ENCODE measurements around the gene TKT.

TKT gene

DNA sequence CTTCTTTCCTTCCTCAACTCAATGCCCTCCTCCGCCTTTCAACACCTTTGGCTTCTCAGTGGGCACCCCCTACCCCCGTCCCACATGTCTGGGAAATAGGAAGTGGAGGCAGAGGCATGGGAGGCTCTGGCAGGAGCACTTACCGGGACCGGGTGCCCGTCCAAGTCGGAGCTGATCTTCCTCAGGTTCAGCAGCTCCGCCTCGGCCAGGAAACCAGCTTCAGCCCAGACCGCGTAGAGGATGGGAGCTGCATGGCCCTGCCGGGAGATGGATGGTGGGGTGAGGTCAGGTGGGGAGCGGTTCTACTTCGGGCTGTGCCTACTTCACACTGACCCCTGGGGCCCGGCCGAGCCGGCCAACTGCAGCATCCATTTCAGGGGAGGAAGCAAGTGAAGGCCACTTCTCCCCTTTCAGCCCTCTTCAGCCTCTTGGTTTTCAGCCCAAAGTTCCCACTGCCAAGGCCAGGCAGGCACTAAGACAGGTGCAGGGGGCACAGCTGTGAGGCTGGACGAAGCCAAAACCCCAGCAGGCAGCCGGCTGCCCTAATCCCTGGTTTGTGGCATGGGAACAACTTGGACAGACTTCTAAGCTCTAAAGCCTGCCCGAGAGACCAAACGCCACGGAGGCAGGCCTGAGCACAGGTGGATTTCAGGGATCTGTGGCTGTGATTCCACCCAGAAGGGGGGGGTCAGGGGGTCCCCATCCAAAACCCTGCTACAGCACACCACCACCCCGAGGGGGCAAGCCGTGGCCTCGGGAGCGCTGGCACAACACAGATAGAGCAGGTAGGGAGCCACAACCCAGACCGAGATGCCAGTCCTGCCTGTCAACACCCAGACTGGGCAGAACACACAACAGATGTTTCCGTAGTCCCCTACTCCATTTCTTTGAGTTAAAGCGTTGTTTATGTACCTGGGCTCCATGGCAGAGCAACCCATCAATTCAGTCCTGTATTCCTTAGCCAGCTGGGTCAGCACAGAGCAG is 14.5 kb downstream of the TKT start:
- in situ Hi-C loops (cut with MboI; ENCODE audit: low sequenced_read_pairs) = no loop called here

DNA sequence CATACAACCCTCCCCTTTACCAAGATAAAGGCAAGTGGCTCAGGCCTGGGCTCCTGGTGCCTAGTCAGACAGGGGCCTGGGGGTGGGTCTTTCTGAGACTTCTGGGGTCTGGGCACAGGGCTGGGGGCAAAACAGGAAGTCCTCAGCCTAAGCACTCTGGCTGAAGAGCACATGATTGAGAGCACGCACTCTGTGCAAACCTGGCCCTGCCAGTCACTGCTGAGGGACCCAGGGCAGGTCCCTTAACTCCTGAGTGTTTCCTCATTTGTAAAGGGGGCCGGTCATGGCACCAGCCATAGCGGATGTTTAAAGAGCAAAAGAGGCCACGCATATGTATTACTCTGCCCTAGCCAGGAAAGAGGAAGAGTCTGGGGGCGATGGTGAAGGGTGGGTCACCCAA is 16.0 kb downstream of the TKT start:
- in situ Hi-C loops (cut with MboI; ENCODE audit: low sequenced_read_pairs) = no loop called here

DNA sequence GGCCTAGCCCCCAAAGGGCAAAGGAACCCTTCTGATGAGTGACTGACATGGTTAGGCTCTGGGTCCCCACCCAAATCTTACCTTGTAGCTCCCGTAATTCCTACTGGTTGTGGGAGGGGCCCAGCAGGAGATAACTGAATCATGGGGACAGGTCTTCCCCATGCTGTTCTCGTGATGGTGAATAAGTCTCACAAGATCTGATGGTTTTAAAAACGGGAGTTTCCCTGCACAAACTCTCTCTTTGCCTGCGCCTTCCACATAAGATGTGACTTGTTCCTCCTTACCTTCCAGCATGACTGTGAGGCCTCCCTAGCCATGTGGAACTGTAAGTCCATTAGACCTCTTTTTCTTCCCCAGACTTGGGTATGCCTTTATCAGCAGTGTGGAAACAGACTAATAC is 16.9 kb downstream of the TKT start:
- in situ Hi-C loops (cut with MboI; ENCODE audit: low sequenced_read_pairs) = no loop called here

DNA sequence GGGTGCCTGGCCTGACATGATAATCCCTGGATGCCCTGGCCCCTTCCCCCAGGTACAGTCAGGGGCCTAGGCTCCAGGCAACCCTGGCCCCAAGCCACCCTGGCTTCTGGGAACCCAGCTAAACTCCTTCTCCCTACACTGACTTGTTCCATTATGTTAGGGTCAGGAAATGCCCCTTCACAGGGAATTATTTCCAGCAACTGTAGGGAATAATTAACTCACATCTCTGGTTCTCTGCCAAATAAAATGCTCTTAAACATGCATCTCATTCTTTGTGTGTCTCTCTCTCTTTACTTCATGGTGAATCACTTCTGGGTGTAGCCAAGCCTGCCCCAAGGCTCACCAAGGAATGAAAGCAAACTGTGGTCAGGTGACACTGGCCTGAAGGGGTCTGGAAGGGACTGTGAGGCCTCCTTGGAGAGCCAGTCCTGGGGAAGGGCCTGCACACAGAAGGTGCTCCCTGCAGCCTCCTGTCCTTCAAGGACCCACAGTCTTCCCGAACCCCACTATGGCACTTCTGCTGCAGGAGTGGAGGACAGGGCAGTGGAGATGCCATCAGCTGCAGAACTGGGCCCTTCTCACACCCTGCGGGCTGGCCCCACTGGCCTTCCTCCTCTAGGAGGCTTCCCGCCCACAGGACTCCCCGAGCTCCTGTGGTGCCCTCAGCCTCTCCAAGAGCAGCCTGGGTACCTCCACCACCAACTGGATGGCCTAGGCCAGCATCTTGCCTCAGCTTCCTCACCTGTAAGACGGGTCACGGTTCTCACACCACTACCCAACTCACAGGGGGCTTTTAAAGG is 17.6 kb downstream of the TKT start:
- in situ Hi-C loops (cut with MboI; ENCODE audit: low sequenced_read_pairs) = no loop called here

DNA sequence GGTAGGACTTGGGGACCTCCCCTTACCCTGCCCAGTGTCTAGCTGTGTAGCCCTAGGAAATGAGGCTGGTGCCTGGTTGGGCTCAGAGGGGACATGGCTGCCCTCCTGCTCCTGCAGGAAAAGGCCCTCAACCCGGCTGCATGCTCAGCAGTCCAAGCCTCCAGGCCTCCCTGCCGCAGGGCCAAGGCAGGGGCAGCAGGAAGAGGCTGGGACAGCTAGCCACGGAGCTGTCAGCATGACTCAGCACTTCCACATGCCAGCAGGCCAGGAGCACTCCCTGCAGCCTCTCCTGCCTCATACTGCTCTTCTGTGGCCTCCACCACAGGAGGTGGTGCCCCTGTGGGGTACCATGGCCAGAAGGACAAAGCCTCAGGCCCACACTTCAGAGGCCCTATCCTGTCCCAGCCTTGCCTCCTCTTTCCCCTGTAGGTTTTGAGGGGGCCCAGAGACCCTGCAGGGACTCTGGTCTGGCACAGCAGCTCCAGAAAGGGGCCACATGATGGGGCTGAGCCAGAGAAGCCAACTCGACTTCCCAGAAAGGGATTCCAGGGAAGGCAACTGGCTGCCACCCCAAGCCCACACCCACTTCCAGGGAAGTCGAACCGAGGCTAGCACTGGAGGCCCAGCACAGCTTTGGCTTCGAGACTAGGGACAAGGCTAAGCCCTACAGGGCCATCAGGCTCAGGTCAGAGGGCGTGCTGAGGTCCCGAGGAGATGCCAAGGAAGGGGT is 19.5 kb downstream of the TKT start:
- in situ Hi-C loops (cut with MboI; ENCODE audit: low sequenced_read_pairs) = no loop called here

DNA sequence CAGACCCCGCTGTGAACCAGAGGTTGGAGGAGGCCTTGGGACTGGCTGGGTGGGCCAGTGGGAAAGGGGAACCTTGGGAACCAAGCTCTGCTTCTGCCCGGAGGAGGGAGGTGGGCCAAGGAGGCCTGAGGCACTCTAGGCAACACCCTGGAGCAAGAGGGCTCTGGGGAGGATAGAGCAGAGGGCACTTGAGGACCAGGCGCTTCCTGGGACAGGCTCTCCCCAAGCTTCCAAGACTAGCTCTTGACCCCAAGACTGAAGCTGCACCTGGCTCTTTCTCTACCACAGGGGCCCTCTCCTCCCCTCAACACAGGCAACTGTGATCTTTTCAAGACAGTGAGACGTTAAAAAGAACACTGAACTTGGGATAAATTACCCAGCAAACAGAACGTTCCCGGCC is 20.3 kb downstream of the TKT start:
- in situ Hi-C loops (cut with MboI; ENCODE audit: low sequenced_read_pairs) = no loop called here

DNA sequence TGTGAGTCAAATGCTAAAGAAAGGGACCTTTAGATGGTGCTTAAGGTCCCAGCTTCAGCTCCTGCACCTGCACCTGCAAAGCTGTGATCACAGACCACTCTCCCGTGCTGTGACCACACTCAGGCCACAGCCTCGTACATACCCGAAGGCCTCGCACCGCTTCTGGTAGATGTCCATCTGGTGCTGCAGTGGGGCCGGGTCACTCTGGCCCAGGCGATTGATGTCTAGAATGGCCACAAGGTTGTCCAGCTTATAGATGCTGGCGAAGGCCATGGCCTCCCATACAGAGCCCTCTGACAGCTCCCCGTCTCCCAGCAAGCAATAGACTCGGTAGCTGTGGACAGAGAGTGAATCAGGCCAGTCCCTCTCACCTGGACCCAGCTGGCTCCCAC is 21.0 kb downstream of the TKT start:
- in situ Hi-C loops (cut with MboI; ENCODE audit: low sequenced_read_pairs) = no loop called here

DNA sequence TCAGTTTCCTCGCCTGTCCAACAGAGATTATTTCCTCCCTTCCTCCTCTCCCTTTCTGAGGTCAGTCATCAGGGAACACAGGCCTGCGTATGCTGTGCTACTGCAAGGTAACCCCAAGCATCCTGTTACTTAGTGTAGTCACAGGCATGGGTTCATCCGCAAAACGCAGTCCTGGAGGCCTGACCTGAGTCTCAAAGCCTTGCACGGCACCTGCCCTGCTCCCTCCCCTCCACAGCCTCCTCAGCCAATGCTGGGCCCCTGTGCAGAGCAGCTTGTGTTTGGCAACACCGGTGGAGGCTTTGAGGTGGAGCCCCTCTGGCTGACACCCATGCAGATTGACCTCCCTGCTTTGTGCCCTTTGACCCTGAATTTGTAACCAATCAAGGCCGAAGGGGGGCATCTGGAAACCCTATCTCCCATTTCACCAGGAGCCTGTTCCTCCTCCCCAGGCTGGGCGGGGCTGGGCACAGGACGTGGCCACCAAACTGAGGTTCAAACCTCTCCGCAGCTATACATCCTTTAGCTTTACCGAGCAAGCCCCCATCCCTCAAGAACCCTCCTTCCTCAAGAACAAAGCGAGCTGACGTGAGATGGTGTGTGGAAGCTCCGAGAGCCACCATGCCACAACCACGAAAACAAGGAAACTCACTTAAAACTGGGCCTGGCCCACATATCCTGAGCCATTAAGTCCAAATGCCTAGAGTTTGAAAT is 21.5 kb downstream of the TKT start:
- in situ Hi-C loops (cut with MboI; ENCODE audit: low sequenced_read_pairs) = no loop called here

DNA sequence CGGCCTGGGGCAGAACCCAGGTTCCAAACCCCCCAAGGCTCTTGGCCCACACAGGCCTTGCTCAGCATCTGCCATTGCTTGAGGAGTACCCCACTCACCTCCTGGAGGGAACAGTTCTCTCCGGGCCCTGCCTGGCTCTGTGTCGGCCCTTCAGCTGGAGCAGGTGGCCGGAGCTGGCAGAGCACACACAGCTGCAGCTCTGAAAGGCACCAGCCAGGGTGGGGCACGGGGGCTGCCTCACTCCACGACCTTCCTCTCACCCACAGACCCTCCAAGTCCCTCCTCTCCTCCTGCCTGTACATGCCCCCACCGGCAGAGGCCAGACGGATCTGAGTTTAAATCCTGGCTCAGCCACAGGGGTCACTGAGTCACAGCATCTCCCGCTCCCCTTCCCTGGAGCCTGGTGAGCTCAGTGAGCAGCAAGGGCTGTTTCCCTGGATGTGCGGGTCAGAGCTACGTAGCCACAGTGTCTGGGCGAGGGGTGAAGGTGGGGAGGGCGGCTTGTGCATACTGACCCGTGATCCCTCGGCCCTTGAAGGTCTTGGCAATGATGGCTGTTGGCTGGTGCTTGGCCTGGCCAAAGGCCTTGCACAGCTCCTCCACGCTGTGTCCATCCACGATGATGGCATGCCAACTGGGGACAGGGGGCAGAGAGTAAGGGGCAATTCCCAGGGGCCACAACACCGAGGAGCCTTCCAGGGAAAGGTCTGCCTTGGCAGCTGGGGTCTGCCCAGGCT is 23.0 kb downstream of the TKT start:
- in situ Hi-C loops (cut with MboI; ENCODE audit: low sequenced_read_pairs) = no loop called here

DNA sequence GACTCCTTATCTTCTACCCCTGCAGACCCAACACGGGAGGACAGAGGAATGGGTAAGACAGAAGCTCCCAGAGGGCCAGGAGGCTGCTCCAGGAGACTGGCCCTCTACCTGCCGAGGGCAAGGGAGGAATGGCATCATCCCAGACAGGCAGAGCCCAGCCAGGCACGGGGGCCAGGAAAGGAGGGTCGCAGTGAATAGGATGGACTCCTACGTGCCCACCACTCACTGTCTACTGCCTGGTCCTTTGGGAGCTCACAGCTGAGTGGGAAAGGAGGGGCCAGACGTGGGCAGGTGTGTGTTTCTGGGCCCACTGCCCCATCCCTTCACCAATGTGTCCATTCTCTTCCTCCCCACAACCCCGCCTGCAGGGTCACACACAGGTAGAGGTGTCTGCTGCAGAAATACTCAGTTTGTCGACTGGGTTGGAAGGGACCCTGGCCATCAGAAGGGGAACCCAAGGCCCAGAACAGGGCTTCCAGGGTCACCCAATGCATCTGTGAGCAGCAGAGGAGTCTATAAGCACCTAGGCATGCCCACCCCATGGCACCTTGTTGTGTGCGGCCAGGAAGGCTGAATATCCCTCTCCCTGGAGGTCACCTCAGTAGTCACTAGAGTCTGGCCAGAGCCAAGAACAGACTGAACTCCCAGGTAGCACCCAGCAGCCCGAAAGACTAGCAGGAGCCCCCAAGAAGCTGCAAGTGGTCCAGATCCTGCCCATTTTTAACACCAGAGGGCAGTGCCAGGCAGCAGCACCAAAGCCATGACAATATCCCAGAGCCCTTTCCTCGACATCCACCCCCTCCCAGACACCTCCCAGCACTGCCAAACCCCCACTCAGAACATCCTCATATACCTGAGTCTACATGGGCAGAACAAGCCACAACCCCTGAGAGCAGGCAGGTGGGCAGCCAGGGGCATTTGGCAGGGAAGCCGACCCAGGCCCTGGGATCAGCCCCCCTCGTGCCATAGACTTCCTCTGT is 24.0 kb downstream of the TKT start:
- in situ Hi-C loops (cut with MboI; ENCODE audit: low sequenced_read_pairs) = no loop called here

DNA sequence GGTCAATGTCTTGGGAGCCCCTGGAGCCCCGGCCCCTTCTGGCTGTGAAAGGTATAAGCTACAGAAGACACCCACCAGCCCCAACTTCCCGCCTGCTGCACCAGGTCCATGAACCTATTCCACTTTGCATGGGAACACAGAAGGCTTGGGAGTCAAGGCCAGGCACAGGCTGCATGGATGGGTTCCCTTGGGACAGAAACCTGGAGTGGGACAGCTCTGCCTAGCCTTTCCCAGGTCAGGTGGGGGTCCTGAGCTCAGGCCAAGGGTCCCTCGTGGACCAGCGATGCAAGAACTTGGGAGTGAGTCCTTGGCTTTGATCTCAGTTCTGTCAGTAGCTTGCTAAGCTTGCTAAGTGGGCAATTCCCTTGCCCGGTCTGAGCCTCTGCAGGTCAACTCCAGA is 25.0 kb downstream of the TKT start:
- in situ Hi-C loops (cut with MboI; ENCODE audit: low sequenced_read_pairs) = no loop called here

DNA sequence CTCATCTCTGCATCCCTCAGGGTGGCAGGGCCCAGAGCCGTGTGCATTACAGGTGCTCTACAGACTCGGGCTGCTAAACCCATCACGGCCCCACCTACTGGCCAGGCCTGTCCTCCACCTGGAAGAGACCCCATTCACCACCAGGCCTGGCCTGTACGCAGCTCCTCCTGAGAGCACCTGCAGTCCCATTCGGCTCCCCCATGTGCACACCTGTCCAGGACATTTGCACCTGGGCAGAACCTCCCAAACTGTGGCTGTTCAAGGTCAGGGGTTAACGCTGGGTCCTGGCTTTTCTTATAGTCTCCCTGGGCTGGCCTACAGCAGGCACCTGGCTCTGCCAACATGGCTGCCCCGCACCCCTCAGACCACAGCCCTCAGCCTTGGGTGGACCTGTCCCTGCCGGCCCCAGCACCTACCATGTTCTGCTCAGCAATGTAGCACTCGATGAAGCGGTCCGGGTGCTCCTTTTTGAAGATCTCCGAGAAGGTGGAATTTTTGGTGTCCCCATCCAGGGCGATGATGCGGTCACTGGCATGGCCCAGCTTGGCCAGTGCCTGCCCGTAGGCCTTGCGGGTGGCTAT is 25.7 kb downstream of the TKT start:
- in situ Hi-C loops (cut with MboI; ENCODE audit: low sequenced_read_pairs) = no loop called here

DNA sequence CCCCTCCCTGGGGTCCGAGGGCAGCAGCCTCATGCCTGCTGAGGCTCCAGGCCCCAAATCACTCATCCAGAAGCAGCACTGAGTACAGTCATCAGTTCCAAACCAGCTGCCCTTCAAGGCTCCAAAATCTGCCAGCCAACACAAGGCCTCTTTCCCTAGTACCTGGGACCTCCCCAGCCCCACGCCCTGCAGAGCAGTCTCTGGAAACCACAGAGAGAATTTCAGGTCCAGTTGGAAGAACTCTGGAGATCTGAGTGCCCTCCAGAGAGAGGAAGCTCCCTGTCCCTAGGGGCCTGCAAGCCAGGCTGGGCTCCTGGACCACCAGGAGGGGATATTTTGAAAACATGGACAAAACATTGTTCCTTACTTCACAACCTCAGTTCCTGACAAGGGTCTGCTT is 26.2 kb downstream of the TKT start:
- in situ Hi-C loops (cut with MboI; ENCODE audit: low sequenced_read_pairs) = no loop called here

DNA sequence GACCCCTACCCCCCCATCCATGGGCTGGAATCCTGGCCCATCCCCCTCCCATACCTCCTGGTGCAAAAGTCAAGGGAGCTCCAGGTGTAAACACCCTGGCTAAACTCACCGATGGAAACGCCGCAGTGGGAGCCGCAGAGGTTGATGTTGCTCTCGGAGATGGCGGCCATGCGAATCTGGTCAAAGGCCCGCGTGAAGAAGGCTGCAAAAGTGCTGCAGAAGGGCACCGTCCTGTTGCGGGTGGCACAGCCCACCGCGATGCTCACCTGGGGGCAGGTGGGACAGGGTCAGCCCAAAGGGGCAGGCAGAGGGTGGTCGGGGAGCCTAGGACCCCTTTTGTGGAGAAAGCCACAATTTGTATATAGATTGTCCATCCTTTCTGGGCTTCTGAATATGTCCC is 26.7 kb downstream of the TKT start:
- in situ Hi-C loops (cut with MboI; ENCODE audit: low sequenced_read_pairs) = no loop called here

DNA sequence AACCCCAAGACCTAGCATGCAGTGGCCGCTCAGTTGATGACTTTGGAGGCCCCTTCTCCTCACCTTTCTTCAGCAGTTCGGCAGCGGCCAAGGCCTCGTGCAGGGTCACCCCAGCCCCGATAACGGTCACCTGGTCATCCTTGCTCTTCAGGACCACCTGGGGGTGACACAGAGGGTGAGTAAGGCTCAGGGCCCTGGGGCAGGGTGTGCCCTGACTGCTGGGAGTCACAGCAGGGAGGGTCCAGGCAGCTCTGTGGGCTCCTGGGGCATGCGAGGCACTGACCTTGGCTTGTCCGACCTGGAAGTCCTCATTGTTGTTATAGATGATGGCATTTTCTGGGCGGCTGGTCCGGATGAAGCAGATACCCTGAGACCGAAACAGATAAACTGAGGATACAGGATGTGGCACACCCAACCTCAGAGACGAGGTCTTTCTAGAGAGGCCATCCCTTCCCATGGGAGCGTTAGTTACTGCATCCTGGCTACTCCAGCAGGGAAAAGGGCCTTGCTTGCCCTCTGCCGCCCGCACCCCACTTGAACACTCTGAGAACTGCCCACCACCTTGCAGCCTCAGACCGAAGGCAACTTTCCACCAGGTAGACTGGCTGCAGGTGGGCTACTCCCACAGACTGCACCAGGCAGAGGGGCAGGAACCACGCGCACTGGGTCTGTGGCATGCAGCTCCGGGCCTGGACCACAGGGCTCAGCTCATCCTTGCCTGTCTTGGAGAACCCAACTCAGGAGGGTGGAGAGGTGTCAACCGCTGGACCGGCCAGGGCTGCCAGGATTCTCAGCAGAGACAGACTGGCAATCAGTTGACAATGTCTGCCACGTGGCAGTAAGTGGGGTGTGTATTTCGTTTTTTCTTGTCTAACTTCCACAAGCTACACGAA is 27.6 kb downstream of the TKT start:
- in situ Hi-C loops (cut with MboI; ENCODE audit: low sequenced_read_pairs) = no loop called here

DNA sequence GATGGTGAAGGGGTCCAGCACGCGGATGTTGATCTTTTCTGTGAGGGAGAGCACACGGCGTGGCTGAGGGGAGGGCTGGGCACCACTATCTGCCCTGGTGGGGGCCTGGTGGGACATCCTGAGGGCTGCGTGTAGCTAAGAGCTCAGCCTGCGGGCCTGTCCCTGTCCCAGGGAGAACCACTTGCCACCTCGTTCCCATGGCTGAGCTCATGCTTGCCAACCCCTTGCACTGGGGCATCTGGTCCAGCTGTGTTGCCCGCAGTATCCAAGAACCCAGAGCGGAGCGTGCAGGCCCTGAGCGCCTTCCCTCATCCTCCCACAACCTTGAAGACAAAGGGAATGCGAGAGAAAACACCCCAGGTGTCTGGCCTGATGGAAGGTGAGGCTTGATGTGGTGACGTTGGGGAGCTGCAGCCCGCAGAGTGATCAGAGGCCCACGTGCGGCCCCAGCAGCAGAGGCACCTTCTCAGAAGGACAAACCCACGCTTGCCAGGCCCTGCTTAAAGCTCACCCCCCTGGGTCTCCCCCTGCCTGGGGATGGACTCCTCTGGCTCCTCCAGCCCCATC is 28.9 kb downstream of the TKT start:
- in situ Hi-C loops (cut with MboI; ENCODE audit: low sequenced_read_pairs) = no loop called here

DNA sequence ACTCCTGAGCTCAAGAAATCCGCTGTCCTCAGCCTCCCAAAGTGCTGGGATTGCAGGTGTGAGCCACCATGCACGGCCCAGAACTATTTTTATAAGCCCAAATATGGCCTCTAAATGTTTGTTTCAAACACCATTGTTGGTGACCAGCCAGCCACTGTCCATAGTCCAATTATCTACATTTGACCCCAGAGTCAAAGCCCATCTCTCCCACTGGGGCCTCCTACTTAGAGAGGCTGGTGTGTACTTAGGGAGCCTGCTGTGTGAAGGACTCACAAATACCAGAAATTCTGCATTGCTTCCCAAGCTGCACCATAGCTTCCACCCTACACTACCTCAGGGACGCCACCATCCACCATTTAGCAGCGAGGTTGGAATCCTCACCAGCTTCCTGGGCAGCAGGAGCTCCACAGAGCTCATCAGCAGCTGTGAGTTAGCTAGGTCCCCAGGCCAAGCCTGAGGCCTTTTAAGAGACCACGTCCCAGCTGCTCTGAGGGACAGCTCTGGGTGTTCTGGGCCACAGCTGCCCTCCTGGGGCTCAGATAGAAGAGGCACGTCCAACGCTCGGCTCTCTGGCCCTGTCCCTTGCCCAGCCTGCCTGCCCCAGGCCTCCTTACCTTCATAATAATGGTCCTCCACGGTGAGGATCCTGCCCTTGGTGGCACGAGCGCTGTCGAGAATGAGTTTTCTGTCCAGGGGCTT is 29.5 kb downstream of the TKT start:
- in situ Hi-C loops (cut with MboI; ENCODE audit: low sequenced_read_pairs) = no loop called here

All from HL-60/S4 treated with retinoic acid at 250 ng/mL for 4 days and 3 days (cell line).